Smooth muscle cell (in vitro differentiated cells): ENCODE data around the gene PROM1. TPM values are rescaled to one million over a fixed set of nuclear protein-coding genes. Genes with fewer than 3 reads are reported as not detected.

Source experiments
- DNase-seq: peaks from one replicate; lab custom pipeline; 2025; ENCODE audit not compliant: unreplicated experiment; lab: John Stamatoyannopoulos, UW
- H2AFZ ChIP-seq: fragments of 200-600 bp; sonication (generic); 2 replicates; pipeline ENCODE4 v1.6.0; 2016; ENCODE audit warnings: antibody characterized with exemption, low read depth, mild to moderate bottlenecking
- H3F3A ChIP-seq: fragments of 200-600 bp; sonication (generic); 2 replicates; pipeline ENCODE4 v1.6.0; 2017; ENCODE audit warnings: antibody characterized with exemption, low read depth
- H3K27ac ChIP-seq: fragments of 200-600 bp; sonication (generic); 2 replicates; pipeline ENCODE4 v1.5.1; 2016; ENCODE audit warnings: low read depth, mild to moderate bottlenecking
- H3K27me3 ChIP-seq: fragments of 200-600 bp; sonication (generic); 2 replicates; pipeline ENCODE4 v1.6.1; 2016; ENCODE audit warnings: low read depth, mild to moderate bottlenecking
- H3K36me3 ChIP-seq: fragments of 200-600 bp; sonication (generic); 2 replicates; pipeline ENCODE4 v1.5.1; 2016; ENCODE audit warnings: low read depth
- H3K4me1 ChIP-seq: fragments of 200-600 bp; sonication (generic); 2 replicates; pipeline ENCODE4 v1.5.1; 2016; ENCODE audit warnings: low read depth
- H3K4me2 ChIP-seq: fragments of 200-600 bp; sonication (generic); 2 replicates; pipeline ENCODE4 v1.6.0; 2016; ENCODE audit warnings: mild to moderate bottlenecking
- H3K4me3 ChIP-seq: fragments of 200-600 bp; sonication (generic); 2 replicates; pipeline ENCODE4 v1.5.1; 2016; ENCODE audit warnings: mild to moderate bottlenecking
- H3K79me2 ChIP-seq: fragments of 200-600 bp; sonication (generic); 2 replicates; pipeline ENCODE4 v1.6.0; 2016; ENCODE audit warnings: low read depth, mild to moderate bottlenecking
- H3K9ac ChIP-seq: fragments of 200-600 bp; sonication (generic); 2 replicates; pipeline ENCODE4 v1.6.0; 2016; ENCODE audit warnings: low read depth
- H3K9me3 ChIP-seq: fragments of 200-600 bp; sonication (generic); replicated peaks from 2 replicates; pipeline ENCODE4 v1.5.1; 2016; ENCODE audit warnings: low read depth
- H4K20me1 ChIP-seq: fragments of 200-600 bp; sonication (generic); 2 replicates; pipeline ENCODE4 v1.6.0; 2016; ENCODE audit warnings: low read depth
- CTCF ChIP-seq: fragments of 200-600 bp; sonication (generic); IDR thresholded peaks from 2 replicates; pipeline ENCODE4 v1.5.1; 2017; ENCODE audit warnings: borderline replicate concordance, mild to moderate bottlenecking, antibody characterized with exemption; ENCODE audit not compliant: insufficient read depth, poor library complexity, severe bottlenecking
- WGBS: methylation state at CpG from one replicate; pipeline ENCODE4 v1.1.7; 2016; ENCODE audit warnings: low lambda C conversion rate; 5-methylcytosine and 5-hydroxymethylcytosine counted together
- polyA plus RNA-seq: library from polyadenylated mRNA; unstranded; fragments of >200 nt; fragmentation: Nextera tagmentation; extraction: Ambion mirVana; gene quantifications from 2 replicates; pipeline ENCODE4 v1.2.1, GENCODE V29; 2016
- total RNA-seq: library from RNA; depleted of rRNA; stranded (reverse); fragments of >200 nt; gene quantifications from 2 replicates; pipeline ENCODE4 v1.2.3, GENCODE V29; 2014

Gene PROM1
- total and polyA plus RNA-seq, 2 experiments from 2014 or later = 0.56 to 1.7 TPM

DNA sequence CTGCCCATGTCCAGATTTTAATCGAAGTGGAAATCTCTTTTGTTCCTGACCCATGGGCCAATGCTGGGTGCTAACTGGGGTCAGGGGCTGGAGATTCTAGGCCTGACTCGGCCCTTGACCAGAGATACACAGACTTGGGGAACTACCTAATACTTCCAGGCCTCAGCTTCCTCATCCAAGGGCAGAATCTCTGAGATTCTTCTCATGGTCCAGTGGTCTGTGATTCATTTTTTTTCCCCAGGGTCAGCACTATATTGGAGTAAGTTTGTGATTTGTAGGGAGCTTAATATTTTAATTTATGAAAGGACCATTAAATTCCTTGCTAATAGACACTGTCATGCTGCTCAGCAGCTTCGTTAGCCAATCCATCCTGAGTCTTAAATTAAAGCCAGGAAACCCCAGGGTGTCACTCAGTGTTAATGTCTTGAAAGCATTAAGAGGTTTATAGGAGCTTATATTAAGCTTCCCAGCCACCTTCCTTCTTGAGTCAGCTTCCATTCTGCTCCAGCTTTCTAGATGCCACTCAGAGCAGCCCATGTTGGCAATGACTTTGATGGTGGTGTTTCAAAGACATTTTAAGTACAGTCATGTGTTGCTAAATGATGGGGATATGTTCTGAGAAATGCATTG, 27.0 kb upstream of the PROM1 start:
- Histone ChIP-seq H3K36me3 (no peaks in the 10 kb centered on the region), H3K4me2 (no peak overlapping the region), H3K27ac (no peak overlapping the region), H2AFZ (no peak overlapping the region), H3K79me2 (no peaks in the 10 kb centered on the region), H3K9me3 (no peaks in the 10 kb centered on the region), H3K4me1 (no peaks in the 10 kb centered on the region), H3K4me3 (no peak overlapping the region), H3K9ac (no peak overlapping the region), H3F3A (no peaks in the 10 kb centered on the region), H4K20me1 (no peaks in the 10 kb centered on the region), H3K27me3 (peaks cover 34% of the 10 kb centered on the region)
- no peak for DNase-seq
- WGBS = 74% methylated on average over 3 of the region's 3 CpGs
- no peak for TF ChIP-seq CTCF

DNA sequence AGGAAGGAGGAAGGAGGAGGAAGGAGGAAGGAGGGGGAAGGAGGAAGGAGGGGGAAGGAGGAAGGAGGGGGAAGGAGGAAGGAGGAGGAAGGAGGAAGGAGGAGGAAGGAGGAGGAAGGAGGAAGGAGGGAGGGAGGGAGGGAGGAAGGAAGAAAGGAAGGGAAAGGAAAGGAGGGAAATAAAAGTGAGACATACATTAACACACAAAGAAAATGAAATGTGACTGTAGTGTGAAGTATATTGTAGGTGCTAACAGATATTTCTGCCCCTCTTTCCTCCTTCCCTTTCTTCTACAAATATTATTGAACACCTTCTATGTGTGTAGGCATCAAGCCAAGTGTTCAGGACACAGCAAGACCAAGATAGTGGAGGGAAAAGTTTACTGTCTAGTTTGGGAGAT, 26.4 kb upstream of the PROM1 start:
- TF ChIP-seq CTCF = no peak
- Histone ChIP-seq H3K4me3 (no peak overlapping the region), H3K27ac (no peak overlapping the region), H3K79me2 (no peaks in the 10 kb centered on the region), H3K4me1 (no peaks in the 10 kb centered on the region), H3K9me3 (no peaks in the 10 kb centered on the region), H3K27me3 (peaks cover 28% of the 10 kb centered on the region), H4K20me1 (no peaks in the 10 kb centered on the region), H3K9ac (no peak overlapping the region), H3K36me3 (no peaks in the 10 kb centered on the region), H3K4me2 (no peak overlapping the region), H3F3A (no peaks in the 10 kb centered on the region), H2AFZ (no peak overlapping the region)
- DNase-seq = no peak

DNA sequence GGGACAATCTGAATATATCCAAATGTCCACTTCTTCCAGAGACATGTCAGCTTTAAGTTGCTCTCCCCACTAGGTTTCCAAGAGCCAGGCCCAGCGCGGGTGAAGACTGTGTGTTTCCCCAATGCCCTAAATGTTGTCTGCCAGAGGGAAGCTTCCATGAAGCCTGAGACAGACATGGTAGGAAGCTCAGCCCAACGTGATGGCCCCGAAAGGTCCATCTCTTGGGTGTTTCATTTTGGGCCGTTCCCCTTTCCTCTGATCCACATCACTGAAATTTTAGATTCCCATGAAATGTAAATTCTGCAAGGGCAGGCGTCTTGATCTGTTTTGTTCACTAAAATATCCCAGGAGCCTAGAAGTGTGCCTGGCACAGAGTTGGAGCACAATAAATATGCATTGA, 25.4 kb upstream of the PROM1 start:
- H3K9ac ChIP-seq = no peak overlapping the region
- H3F3A ChIP-seq = no peaks in the 10 kb centered on the region
- H3K4me3 ChIP-seq = no peak overlapping the region
- TF ChIP-seq CTCF = no peak
- H2AFZ ChIP-seq = no peak overlapping the region
- no peaks in the 10 kb centered on the region for H3K9me3 ChIP-seq
- no peaks in the 10 kb centered on the region for H3K79me2 ChIP-seq
- 96% methylated on average over 6 of the region's 6 CpGs for WGBS
- no peak overlapping the region for H3K4me2 ChIP-seq
- H3K4me1 ChIP-seq = no peaks in the 10 kb centered on the region
- H4K20me1 ChIP-seq = no peaks in the 10 kb centered on the region
- peaks cover 21% of the 10 kb centered on the region for H3K27me3 ChIP-seq
- H3K27ac ChIP-seq = no peak overlapping the region
- DNase-seq = no peak
- no peaks in the 10 kb centered on the region for H3K36me3 ChIP-seq

DNA sequence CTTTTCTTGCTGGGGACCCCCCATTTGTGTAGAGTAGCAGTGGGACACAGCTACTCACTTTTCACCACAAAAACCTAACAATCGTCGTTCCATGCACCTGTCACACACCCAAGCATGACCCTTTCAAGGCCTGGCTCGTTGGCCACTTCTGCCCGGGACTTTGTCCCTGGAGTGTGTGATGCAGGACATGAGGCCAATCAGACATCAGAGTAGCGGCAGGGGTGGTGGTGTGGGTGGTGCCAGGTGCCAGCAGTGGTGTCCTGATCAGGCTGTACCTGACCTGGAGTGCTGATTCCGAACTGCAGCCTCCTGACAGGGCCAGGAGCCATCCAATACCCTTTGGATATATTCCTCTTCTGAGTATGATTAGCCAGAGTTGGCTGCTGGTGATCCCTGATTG, 23.1 kb upstream of the PROM1 start:
- no peak overlapping the region for H3K4me3 ChIP-seq

More for the DNA sequence above, 23.1 kb upstream of the PROM1 start:
- H4K20me1 ChIP-seq = no peaks in the 10 kb centered on the region
- peaks cover 23% of the 10 kb centered on the region for H3K27me3 ChIP-seq
- H3K4me1 ChIP-seq = no peaks in the 10 kb centered on the region
- H3K9ac ChIP-seq = no peak overlapping the region
- no peak overlapping the region for H3K4me2 ChIP-seq
- no peaks in the 10 kb centered on the region for H3F3A ChIP-seq
- H3K79me2 ChIP-seq = no peaks in the 10 kb centered on the region
- 92% methylated on average over 6 of the region's 6 CpGs for WGBS
- no peak for DNase-seq
- no peak for TF ChIP-seq CTCF
- H2AFZ ChIP-seq = no peak overlapping the region
- H3K27ac ChIP-seq = no peak overlapping the region
- H3K9me3 ChIP-seq = no peaks in the 10 kb centered on the region
- H3K36me3 ChIP-seq = no peaks in the 10 kb centered on the region
